Inflammatory macrophage treated with lipopolysaccharide for 1 hour (primary cell): Measurements from ENCODE around the gene THRSP.

Experiments used
- DNase-seq, 2 donors: peaks; one replicate each; pipeline ENCODE4 v3.0.0-alpha.2; 2020 to 2022

THRSP gene

DNA sequence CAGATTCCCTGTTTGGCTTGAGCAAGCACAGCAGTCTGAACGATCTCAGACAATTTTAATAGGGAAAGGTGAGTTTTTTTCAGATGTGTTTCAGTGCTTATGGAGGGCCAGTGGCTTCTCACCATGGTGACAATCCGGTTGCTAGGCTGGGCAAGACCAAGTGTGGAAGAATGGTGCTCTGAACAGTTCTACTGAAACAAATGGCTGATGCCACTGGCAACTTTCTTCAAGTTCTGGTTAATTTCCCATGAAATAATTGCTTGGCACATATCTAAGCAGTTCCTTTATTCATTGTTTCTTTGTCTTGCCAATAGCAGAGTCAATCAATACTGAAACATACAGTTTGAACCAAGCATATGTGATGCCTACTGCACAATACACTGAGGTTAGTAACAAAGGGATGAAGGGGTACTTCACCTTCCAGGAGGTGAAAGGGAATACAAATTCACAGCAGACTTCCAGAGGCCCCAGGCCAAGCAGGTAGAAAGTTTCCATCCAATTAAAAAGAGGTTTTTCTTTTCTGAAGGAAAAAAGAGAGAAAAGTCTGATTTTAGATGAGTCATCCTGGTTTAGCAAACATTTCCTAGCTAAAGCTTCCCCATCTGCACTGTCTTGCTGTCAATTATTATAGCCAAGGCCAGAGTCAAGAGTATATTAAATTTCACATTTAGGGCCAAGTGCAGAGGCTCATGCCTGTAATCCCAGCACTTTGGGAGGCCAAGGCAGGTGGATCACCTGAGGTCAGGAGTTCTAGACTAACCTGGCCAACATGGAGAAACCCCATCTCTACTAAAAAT lies 37.2 kb downstream of the THRSP start:
- DNase-seq = no peak

- DNase-seq = no peak
These were observed 45.7 kb downstream of the THRSP start for GRCh38 chr11:78109081-78110015.

- no peak for DNase-seq
These were observed 46.7 kb downstream of the THRSP start for GRCh38 chr11:78110351-78110750.

- no peak for DNase-seq
These were observed 47.2 kb downstream of the THRSP start for GRCh38 chr11:78110830-78111229.

DNA sequence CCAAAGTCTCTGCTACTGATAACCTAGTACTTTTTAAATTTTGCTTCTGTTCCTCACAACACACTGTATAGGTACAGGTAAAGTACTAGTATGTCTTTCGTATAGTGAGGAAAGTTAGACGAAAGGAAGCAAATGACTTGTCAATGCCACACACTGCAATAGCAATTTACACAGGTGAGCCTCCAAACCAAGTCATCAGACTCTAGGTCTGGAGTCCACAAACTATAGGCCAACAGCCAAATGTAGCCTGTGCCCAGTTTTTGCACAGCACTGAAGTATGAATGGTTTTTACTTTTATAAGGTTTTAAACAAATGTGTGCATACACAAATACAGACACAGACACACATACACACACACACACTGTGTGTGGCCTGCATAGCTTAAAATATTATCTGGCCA lies 47.6 kb downstream of the THRSP start:
- no peak for DNase-seq

GRCh38 chr11:78112582-78113275 lies 49.1 kb downstream of the THRSP start:
- no peak for DNase-seq
